Neutrophil (primary cell): Measurements from ENCODE around the gene ACAD9.

Experiments used
- H3K27ac ChIP-seq: fragments of 200-600 bp; sonication (generic); 2 replicates; pipeline ENCODE4 v1.5.1; 2016; ENCODE audit warnings: mild to moderate bottlenecking, moderate library complexity
- H3K27me3 ChIP-seq: fragments of 200-600 bp; sonication (generic); 2 replicates; pipeline ENCODE4 v1.6.0; 2016; ENCODE audit warnings: mild to moderate bottlenecking
- H3K36me3 ChIP-seq: fragments of 200-600 bp; sonication (generic); 2 replicates; pipeline ENCODE4 v1.5.1; 2017
- H3K4me1 ChIP-seq, 2 experiments: fragments of 200-600 bp in 1 of 2; sonication (generic) in 1 of 2; 1 replicate in 1 of 2; 2 replicates in 1 of 2; pipeline versions ENCODE4 v1.5.1 to v1.6.1; 2013 to 2016; ENCODE audit warnings: low read depth in 1 of 2, low read length in 1 of 2, mild to moderate bottlenecking in 1 of 2, moderate library complexity in 1 of 2; ENCODE audit not compliant: control insufficient read depth in 1 of 2, insufficient read depth in 1 of 2
- H3K4me3 ChIP-seq, 2 experiments: fragments of 200-600 bp in 1 of 2; sonication (generic) in 1 of 2; 1 replicate in 1 of 2; 2 replicates in 1 of 2; pipeline ENCODE4 v1.5.1; 2013 to 2016; ENCODE audit warnings: low read depth in 1 of 2, low read length in 1 of 2, mild to moderate bottlenecking in 1 of 2, moderate library complexity in 1 of 2
- H3K9me3 ChIP-seq: fragments of 200-600 bp; sonication (generic); 2 replicates; pipeline ENCODE4 v1.5.1; 2016
- TF ChIP-seq, protein P1 (sequence below): fragments of 200-600 bp; sonication (generic); IDR thresholded peaks from 2 replicates; pipeline ENCODE4 v1.5.1; 2016; ENCODE audit warnings: antibody characterized with exemption

ACAD9 gene

DNA sequence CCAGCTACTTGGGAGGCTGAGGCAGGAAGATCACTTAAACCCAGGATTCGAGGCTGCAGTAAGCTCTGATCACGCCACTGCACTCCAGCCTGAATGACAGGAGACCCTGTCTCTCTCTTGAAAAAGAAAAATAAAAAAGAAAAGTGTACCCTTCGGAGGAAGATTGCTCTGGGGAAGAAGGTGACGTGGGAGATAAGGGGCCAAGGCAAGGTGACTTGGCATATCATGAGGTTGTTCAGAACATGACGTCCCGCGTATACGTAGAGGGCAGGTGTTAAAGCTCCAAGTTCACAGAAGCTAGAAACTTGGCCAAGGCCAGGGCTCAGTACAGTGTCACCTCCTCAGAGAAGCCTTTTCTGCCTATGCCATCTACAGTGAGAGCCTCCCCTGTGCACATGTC lies 6.7 kb upstream of the ACAD9 start:
- no peak overlapping the region for H3K4me3 ChIP-seq
- H3K36me3 ChIP-seq, result no peaks in the 10 kb centered on the region
- H3K27ac ChIP-seq, result no peak overlapping the region
- H3K9me3 ChIP-seq, result no peaks in the 10 kb centered on the region
- peaks cover 25 to 26% of the 10 kb centered on the region in 2 experiments for H3K4me1 ChIP-seq
- TF ChIP-seq, protein P1, sequence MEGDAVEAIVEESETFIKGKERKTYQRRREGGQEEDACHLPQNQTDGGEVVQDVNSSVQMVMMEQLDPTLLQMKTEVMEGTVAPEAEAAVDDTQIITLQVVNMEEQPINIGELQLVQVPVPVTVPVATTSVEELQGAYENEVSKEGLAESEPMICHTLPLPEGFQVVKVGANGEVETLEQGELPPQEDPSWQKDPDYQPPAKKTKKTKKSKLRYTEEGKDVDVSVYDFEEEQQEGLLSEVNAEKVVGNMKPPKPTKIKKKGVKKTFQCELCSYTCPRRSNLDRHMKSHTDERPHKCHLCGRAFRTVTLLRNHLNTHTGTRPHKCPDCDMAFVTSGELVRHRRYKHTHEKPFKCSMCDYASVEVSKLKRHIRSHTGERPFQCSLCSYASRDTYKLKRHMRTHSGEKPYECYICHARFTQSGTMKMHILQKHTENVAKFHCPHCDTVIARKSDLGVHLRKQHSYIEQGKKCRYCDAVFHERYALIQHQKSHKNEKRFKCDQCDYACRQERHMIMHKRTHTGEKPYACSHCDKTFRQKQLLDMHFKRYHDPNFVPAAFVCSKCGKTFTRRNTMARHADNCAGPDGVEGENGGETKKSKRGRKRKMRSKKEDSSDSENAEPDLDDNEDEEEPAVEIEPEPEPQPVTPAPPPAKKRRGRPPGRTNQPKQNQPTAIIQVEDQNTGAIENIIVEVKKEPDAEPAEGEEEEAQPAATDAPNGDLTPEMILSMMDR, result no peak
- H3K27me3 ChIP-seq, result no peaks in the 10 kb centered on the region

DNA sequence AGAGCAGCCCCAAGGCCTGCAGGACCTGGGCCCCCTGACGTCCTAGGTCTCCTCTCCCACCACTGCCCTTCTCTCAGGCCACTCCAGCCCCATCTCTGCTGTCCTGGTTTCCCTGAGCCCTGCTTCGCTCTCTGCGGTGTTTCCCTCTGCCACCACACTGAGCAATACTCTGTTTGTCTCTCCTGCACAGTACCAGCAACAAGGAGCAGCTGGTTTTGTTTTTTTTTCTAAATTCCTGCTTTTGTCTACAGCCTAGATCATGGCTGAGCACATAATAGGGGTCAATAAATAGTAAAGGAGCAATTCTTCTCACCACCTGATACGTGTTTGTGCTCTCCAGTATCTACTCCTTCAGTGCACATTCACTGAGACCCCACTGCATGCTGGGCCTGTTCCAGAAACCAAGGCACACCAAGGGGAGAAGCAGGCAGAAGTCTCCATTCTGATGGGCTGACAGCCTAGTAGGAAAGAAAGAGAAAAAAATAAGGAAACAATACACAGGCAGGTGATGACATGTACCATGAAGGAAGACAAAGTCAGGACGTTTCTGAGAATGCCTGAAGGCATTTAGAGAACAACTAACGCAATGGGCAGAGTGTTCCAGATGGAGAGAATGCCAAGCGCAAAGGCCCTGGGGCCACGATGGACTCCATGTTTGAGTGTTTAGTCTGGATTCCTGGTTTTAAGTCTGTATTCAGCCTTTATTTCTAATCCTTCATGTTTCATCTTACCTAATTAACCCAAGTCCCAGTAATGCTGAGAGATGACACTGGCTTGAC lies 6.0 kb upstream of the ACAD9 start:
- Histone ChIP-seq H3K9me3 (no peaks in the 10 kb centered on the region), H3K27ac (no peak overlapping the region), H3K4me3 (no peak overlapping the region), H3K4me1 (peaks cover 32 to 33% of the 10 kb centered on the region in 2 experiments), H3K36me3 (no peaks in the 10 kb centered on the region), H3K27me3 (no peaks in the 10 kb centered on the region)
- TF ChIP-seq, protein P1, result no peak

DNA sequence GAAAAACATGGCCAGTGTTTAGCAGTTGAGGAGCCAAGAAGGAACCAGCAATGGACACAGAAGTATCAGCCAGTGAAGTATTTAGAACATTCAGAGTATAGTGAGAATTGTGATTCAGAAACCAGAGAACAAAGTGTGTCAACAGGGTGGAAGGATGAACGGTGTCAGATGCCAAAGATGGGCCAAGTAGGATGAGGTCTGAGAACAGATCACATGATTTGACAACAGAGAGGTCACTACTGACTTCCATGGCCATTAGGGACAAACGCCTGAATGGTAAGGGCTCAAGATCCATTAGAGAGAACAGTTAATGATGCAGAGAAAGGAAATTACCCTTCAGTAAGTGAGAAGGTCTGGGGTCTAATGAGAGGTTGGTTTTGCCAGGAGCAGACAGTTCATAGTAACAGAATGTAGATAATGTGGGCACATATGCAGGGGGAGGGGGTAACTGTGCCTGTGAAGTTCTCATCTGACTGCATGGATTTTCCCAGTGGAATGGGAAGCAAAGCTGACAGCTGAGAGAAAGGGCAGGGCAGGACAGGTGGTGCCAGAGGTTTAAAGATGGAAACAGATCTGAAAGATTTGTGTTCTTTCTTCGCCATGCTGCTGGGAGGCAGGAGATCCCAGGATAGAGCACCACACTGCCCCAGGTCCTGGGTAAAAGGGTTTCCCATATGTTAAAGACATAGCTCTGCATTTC lies 4.8 kb upstream of the ACAD9 start:
- Histone ChIP-seq H3K9me3 (no peaks in the 10 kb centered on the region), H3K4me1 (peaks cover 41 to 44% of the 10 kb centered on the region in 2 experiments), H3K27me3 (no peaks in the 10 kb centered on the region), H3K36me3 (no peaks in the 10 kb centered on the region), H3K27ac (no peak overlapping the region), H3K4me3 (no peak overlapping the region)
- TF ChIP-seq, protein P1, result no peak

DNA sequence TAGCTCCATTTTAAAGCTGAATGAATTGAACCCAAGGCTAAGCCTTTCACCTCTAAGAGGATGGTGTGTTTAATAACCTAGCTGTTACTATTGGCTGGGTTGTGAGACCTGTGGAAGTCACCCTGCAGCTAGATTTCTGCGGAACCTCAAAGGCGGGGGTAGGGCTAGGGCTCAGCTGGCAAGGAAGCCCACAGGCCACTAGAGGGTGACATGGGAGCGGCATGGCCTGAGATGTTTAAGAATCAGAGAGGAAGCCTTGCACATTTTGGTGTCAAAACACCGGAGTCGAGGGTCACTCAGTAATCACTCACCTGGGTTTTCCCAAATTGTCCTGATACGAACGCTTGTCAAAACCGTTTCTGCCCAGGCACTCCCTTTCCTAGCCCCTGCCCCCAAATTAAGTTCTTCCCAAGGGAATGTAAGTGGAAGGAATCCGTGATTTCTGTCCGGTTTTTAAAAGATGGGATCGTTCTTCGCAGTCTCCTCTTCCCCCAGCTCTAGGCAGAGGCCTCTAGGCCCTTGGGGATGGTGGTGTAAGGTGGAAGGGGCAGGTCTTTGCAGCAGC lies 3.8 kb upstream of the ACAD9 start:
- Histone ChIP-seq H3K36me3 (no peaks in the 10 kb centered on the region), H3K27ac (peak overlapping the region; percentile 81), H3K9me3 (no peaks in the 10 kb centered on the region), H3K4me1 (peaks cover 46 to 50% of the 10 kb centered on the region in 2 experiments), H3K4me3 (no peak overlapping the region), H3K27me3 (no peaks in the 10 kb centered on the region)
- TF ChIP-seq, protein P1, result peak; percentile 64

DNA sequence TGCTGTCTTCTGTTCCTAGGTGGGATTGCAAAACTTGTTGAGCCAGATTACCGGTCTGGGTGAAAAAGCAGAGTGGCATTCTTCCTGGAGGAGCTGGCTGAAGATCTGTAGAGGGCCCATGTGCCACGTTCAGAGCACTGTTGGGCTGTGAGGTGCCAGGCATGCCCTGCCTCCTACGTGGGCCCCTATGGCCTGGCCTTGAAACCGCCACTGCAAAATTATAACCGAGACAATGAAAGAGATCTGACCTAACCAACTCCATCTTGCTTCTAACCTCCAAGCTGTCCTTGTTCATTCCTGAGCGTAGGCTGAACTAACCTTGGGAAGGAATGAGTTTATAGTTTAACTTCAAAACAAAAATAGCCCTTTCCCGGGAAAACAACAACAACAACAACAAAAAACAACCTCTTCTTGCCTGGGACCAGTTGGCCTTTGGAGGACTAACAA lies 1.4 kb upstream of the ACAD9 start:
- Histone ChIP-seq H3K4me1 (peaks cover 46 to 50% of the 10 kb centered on the region in 2 experiments), H3K36me3 (no peaks in the 10 kb centered on the region), H3K4me3 (peak overlapping the region; percentile 77 to 83), H3K27ac (peak overlapping the region; percentile 81), H3K27me3 (no peaks in the 10 kb centered on the region), H3K9me3 (no peaks in the 10 kb centered on the region)
- TF ChIP-seq, protein P1, result no peak
